NCI-H1930 (cell line): ENCODE results near the gene NANOS3.

ENCODE experiments used
- DNase-seq, 2 experiments: peaks; one replicate each; lab custom pipeline; 2025; lab: John Stamatoyannopoulos, UW

NANOS3 gene

DNA sequence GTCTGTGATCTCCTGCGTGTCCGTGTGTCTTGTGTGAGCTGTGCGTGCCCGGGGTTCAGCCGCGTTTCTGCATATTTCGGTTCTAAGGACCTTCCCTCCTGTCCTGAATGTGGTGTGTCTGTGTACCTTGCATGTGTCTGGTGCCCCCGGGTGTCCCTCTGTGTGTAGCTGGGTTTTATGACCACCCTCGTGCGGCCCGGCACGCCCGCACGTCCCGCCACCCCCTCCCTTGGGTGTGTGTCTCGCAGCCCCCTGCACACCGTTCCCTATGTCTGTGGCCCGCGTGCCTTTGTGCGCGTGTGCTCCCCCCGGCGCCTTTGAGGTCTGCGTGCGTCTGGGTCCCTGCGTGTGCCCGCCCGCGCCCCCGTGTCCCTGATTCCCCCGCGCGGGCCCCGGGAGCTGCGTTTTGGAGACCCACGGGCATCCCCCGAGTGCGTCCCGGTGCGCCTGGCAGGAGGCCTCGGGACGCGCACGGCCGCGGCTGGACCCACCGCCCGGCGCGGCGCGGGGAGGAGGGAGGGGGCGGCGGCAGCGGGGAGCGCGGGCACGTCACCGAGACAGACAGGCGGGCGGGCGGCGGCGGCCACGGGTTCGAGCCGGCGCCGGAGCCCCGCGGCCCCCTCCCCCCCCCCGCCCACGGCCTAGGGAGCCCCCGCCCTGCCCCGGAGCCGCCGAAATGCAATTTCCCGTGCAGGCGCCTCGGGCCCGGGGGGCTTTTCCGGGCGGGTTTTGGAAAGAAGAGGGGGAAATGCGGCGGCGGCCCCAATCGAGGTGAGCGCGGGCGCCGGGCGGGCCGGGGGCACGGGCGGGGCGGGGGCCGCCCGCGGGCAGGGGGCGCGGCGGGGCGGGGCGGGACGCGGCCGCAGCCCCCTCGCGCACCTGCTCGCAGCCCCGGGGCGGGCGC is 12.0 kb upstream of the NANOS3 start:
- no peak for DNase-seq

GRCh38 chr19:13865571-13866462 is 11.1 kb upstream of the NANOS3 start:
- DNase-seq, result no peak

- no peak for DNase-seq
Observed at GRCh38 chr19:13866463-13867046, 10.4 kb upstream of the NANOS3 start.

DNA sequence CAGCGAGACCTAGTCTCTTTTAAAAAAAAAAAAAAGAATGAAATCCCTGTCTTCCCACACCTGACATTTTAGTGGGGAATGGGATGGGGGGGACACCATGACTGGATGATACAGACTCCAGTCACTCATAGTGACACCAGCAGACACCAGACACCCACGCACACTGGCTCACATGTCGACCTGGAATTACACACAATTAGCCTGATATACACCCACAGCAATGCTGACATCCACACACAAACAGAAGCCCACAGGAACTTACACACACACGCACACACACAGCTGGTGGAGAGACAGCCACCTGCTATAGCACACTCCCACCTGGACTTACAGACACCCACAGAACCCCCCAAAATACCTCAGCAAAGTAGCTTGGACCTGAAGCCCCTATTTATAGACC is 8.3 kb upstream of the NANOS3 start:
- DNase-seq, result no peak

GRCh38 chr19:13869281-13869680 is 7.7 kb upstream of the NANOS3 start:
- no peak for DNase-seq

- no peak for DNase-seq
Observed at GRCh38 chr19:13870873-13871272, 6.1 kb upstream of the NANOS3 start.

GRCh38 chr19:13872339-13872694 is 4.6 kb upstream of the NANOS3 start:
- DNase-seq, result no peak

DNA sequence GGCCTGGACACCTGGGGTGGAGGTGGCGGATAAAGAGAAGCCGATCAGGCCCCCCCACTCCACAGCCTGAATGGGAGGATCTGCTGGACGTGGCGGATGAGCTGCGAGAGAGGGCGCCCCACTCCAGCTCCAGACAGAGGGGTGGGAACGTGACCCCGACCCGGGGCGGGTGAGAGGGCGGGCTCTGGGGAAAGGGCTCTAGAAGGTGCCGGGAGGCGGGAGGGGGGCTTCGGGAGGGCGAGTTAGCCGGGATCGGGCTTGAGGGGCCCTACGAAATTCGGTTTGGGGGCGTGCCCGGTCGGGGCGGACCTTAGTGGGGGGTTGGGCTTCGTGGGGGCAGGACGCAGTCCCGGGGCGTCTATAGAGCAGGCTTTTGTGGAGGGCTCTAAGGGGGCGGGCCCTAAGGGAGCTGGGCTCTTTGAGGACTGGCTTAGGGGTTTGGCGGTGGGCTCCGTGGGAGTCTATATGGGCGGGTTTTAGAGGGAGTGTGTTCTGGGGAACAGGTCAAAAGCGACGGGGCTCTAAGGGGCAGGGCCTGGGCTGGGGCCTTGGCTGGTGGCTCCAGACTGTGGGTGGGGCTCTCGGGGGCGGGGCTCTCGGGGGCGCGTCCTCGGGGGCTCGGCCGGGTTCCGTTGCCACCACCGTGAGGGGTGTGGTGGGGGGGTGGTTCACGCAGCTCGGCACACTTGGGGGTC is 4.1 kb upstream of the NANOS3 start:
- peak; percentile 46 to 58 for DNase-seq

- DNase-seq, result no peak
Observed at GRCh38 chr19:13873834-13874515, 3.0 kb upstream of the NANOS3 start.

DNA sequence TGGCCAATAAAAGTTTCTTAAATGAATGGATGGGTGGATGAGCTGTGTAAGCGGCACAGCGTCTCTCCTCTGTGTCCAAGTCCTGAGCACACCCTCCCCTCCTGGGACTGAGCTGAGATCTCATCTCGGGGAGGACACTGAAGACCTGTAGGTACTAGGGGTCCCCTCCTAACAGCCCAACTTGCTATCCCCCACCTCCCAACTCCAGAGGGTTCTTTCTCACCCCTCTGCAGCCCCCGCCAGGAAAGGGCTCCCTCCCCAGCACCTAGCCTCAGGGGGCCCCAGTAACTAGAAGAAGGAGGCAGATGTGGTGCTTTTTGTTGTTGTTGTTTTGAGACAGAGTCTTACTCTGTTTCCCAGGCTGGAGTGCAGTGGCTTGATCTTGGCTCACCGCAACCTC is 1.1 kb upstream of the NANOS3 start:
- no peak for DNase-seq

- DNase-seq, result no peak
Observed at GRCh38 chr19:13877303-13877702, 369 bp downstream of the NANOS3 start.

DNA sequence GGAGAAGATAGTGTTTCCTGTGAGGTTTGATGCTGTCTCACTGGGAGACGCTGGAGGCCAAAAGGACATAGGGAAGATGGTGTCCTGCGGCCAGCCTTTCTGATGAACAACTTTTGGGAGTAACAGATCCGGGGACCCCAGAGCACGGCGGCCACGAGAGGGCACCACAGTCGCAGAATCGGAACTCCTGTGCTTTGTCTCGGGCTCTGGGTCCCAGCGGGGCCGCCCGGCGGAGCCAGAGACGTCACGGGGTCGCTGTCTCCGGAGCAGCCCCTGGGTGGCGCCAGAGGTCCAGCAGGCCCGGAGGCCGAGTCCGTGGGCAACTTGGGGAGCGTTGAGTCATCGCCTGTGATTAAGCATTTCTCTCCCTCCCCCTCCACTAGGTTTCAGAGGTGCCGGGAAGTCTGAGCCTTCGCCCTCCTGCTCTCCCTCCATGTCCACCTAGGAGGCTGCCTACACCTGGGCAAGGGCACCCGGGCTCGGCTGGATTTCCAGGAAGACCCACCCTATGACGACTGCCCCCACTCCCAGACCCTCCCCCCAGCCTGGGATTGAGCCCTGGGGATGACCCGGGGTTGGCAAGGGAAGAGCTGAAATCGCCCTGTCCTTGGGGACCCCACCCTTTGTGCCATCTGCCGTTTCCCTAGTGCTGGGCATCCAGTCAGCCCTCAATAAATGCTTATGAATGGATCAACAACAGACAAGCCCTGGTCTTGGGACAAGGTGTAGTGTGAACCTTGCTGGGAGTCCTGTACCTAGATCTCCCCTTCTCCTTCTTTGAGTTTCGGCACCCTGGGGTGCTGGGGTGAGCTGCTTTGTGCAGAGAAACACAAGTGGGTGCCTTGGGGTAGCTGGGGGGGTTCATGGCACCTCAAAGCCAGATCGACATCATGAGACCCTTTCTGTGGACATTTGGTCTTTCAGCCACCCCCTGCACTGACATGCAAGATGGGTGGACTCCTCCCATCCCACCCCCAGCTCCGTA is 3.4 kb downstream of the NANOS3 start:
- peak; percentile 82 to 84 for DNase-seq

DNA sequence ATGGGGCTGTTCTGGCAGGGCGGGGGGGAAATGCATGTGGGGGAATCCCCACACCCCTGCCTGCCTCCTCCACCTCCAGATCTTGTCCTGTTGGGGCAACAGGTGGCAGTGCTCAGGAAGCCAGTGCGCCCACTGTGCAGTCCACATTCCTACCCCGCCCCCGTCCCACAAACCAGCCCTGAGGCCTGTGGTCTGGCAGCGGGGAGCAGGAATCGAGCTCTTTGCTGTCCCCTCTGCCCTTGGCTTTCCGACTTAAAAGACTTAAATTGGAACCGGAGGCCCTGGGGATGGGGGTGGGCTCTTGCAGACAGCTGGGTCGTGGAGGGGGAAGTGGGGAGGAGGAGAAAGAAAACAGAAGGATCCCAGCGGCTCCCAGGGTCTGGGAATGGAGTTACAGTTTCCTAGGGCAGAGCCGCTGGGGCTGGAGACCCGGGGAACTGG is 4.3 kb downstream of the NANOS3 start:
- no peak for DNase-seq

GRCh38 chr19:13881692-13882418 is 4.9 kb downstream of the NANOS3 start:
- no peak for DNase-seq

DNA sequence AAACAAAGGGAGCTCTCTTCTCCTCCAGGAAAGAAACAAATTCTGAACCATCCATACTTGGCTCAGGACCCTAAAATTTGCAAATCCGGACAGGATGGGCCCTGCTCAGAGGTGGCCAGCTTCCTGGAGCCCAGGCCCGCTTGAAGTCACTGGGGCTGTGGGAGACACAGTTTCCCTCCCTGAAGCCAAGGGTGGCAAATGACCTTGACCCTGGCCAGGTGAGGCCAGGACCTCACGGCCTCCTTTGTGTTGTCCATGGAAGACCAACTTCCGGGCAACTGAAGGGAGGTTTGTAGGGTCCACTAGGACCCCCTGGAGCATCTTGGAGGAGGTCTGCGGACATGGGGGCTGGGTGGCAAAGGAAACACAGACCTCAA is 5.5 kb downstream of the NANOS3 start:
- no peak for DNase-seq

- no peak for DNase-seq
Observed at GRCh38 chr19:13882836-13883235, 5.9 kb downstream of the NANOS3 start.

GRCh38 chr19:13883516-13884064 is 6.7 kb downstream of the NANOS3 start:
- no peak for DNase-seq

GRCh38 chr19:13884726-13885591 is 8.0 kb downstream of the NANOS3 start:
- DNase-seq, result no peak
